Dermis blood vessel endothelial cell (primary cell): Measurements from ENCODE around the gene CROT. TPM values are rescaled to one million over a fixed set of nuclear protein-coding genes. Genes with fewer than 3 reads are reported as not detected.

Source experiments
- DNase-seq: peaks from one replicate; pipeline ENCODE4 v3.0.0; 2010
- total RNA-seq: library from RNA; depleted of rRNA; stranded (reverse); fragments of >200 nt; gene quantifications from 2 replicates; pipeline ENCODE4 v1.2.3, GENCODE V29; 2014

Gene CROT
- total RNA-seq, 1 donor from 2014 or later = 4.3 TPM

GRCh38 chr7:87416682-87417587, 71.5 kb downstream of the CROT start:
- DNase-seq = peak; percentile 84

- DNase-seq = no peak
Observed at GRCh38 chr7:87420173-87420572, 74.7 kb downstream of the CROT start.

DNA sequence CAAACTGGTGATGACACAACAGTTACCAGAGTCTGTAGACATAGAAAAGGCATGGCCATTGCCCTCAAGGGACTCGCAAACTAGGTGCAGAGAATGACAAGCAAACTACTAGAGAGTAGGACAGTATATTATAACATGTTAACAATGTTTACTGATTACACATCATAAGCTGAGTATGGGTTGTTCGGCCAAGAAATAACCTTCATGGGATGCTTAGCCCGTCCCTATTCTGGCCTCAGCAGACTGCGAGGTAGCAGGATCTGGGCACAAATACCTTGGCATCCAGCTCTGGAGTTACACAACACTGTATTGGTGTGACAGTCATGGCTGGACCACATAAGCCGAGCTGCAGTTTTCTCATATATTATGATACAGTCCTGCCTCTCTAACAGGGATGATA, 78.6 kb downstream of the CROT start:
- no peak for DNase-seq

DNA sequence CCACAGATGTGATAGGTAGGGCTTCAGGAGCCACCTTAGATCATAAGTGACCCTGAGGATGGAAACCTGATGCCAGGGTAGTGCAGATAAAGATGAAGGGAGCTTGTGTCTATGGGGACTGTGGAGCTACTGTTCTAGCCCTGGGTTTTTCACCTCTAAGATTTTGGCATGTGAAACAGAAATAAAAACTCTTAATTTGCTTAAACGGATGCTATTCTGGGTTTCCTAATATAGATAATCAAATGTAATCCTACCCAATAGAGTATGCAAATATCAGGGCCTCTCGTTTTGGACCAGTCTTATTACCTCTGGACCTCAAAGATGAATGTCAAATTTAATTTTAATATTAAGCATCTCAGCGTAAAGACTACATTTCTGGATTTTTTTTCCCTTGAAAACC, 80.7 kb downstream of the CROT start:
- DNase-seq = no peak

DNA sequence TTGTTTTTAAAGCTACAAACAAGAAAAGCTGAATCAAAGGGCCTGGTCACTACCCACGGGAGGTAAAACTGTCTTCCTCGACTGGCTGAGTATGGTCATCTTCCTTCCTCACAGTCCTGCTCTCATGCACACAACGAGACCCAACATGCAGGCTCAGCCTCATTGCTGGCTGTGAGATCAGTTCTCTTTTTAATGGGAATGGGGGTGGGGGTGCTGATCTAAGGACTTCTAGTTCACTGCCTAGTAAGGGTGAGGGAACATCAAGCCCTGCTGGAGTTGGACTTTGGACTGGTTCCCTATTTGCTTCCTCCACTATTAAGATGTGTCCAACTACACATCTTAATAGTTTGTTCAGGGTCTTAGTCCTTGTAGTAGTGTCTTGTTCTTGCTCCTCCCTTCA, 81.8 kb downstream of the CROT start:
- no peak for DNase-seq

GRCh38 chr7:87432536-87432935, 87.1 kb downstream of the CROT start:
- DNase-seq = no peak

GRCh38 chr7:87435546-87435945, 90.1 kb downstream of the CROT start:
- no peak for DNase-seq

- DNase-seq = no peak
Observed at GRCh38 chr7:87445897-87446296, 100.4 kb downstream of the CROT start.

DNA sequence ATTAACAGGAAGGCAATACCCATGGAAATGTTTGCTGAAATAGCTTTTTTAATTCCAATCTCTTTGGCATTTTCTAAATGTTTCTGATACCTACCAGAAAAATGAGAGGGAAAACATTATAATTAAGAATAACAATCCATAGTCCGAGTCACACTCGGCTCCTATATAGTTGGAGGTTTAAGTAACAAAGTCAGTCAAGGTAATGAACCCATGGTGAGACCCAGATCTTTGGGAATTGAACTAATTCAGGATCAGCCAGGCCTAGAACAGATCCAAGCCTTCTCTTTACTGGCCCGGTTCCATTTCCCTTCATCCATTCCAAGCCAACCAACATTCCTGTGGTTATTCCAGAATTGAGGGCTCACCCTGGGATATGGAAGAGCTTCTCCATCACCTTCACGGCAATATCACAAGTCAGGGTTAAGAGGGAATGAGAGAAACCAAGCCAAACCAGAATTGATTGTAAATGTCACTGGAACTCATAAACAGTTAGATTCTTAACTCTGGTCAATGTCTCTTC, 101.7 kb downstream of the CROT start:
- no peak for DNase-seq

- DNase-seq = no peak
Observed at GRCh38 chr7:87448388-87448787, 102.9 kb downstream of the CROT start.

Other genes with a start within 250 kb of the CROT start
- 44.4 and 72.0 TPM in 2 replicates for gene DMTF1, start 193.2 kb upstream of the CROT start, total RNA-seq
- gene TMEM243, start 125.9 kb upstream of the CROT start, total RNA-seq = 20.8 and 31.1 TPM in 2 replicates
- gene ABCB4, start 130.0 kb downstream of the CROT start, total RNA-seq = 0.14 and 0.34 TPM in 2 replicates